ENCODE results near the gene BNIP5.
"Not testable (repeated sequence)": the region's sequence is repeated elsewhere in the genome, so short reads cannot be mapped to it uniquely, and the experiment has no call there.

DNA sequence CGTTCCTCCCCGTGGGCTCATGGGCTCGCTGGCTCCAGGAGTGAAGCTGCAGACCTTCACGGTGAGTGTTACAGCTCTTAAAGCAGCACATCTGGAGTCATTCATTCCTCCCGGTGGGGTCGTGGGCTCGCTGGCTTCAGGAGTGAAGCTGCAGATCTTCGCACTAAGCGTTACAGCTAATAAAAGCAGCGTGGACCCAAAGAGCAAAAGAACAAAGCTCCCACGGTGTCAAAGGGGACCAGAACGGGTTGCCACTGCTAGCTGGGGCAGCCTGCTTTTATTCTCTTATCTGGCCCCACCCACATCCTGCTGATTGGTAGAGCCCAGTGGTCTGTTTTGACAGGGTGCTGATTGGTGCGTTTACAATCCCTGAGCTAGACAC is 26.7 kb upstream of the BNIP5 start:
- TF ChIP-seq, protein P1, sequence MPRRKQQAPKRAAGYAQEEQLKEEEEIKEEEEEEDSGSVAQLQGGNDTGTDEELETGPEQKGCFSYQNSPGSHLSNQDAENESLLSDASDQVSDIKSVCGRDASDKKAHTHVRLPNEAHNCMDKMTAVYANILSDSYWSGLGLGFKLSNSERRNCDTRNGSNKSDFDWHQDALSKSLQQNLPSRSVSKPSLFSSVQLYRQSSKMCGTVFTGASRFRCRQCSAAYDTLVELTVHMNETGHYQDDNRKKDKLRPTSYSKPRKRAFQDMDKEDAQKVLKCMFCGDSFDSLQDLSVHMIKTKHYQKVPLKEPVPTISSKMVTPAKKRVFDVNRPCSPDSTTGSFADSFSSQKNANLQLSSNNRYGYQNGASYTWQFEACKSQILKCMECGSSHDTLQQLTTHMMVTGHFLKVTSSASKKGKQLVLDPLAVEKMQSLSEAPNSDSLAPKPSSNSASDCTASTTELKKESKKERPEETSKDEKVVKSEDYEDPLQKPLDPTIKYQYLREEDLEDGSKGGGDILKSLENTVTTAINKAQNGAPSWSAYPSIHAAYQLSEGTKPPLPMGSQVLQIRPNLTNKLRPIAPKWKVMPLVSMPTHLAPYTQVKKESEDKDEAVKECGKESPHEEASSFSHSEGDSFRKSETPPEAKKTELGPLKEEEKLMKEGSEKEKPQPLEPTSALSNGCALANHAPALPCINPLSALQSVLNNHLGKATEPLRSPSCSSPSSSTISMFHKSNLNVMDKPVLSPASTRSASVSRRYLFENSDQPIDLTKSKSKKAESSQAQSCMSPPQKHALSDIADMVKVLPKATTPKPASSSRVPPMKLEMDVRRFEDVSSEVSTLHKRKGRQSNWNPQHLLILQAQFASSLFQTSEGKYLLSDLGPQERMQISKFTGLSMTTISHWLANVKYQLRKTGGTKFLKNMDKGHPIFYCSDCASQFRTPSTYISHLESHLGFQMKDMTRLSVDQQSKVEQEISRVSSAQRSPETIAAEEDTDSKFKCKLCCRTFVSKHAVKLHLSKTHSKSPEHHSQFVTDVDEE (CRISPR knock-in tag; IDR thresholded peaks at IDR 0.05): not testable (repeated sequence)
- not testable (repeated sequence) for TF ChIP-seq OSR1 (CRISPR knock-in tag; IDR thresholded peaks at IDR 0.05); PATZ1 (CRISPR knock-in tag; IDR thresholded peaks at IDR 0.05; ENCODE audit: borderline replicate concordance); ZNF565 (CRISPR knock-in tag; conservative IDR thresholded peaks at IDR 0.05; ENCODE audit: low read depth); ZFP30 (CRISPR knock-in tag; IDR thresholded peaks at IDR 0.05); ISL1 (CRISPR knock-in tag; IDR thresholded peaks at IDR 0.05); CREB5 (CRISPR knock-in tag; IDR thresholded peaks at IDR 0.05; ENCODE audit: low read depth); ZFP3 (CRISPR knock-in tag; IDR thresholded peaks at IDR 0.05); RARB (CRISPR knock-in tag; IDR thresholded peaks at IDR 0.05); TCF4 (CRISPR knock-in tag; IDR thresholded peaks at IDR 0.05; ENCODE audit: borderline replicate concordance); GLIS3 (CRISPR knock-in tag; IDR thresholded peaks at IDR 0.05)
